Measurements from ENCODE around the gene LAMA3. TPM values are rescaled to one million over a fixed set of nuclear protein-coding genes. Genes with fewer than 3 reads are reported as not detected.

The LAMA3 gene
- total and polyA plus RNA-seq, 2 donors (not counting 3 experiments of a cell fraction or from before 2014, with no cell fraction given) = 2.6 to 12.3 TPM

- BruUV-seq (replicated peaks) = no TSS peak
- peak; percentile 62 for FAIRE-seq
- no peak overlapping the region for H3K9ac ChIP-seq (replicated peaks; ENCODE audit: extremely low read depth, insufficient read depth, low read length)
- peak; percentile 79 to 80 for TF ChIP-seq CTCF (IDR thresholded peaks at IDR 0.05; ENCODE audit: extremely low read depth in 1 of 2, insufficient read depth in 1 of 2, low read depth in 1 of 2, low read length in 2 of 2)
- TF ChIP-seq GATA2 (IDR thresholded peaks at IDR 0.05; ENCODE audit: insufficient read depth, insufficient read length, low read depth, low read length) = no peak
- no peaks in the 10 kb centered on the region for H3K4me1 ChIP-seq (ENCODE audit: control insufficient read depth, extremely low read depth, insufficient read depth, low read length)
- no peaks in the 10 kb centered on the region for H3K9me1 ChIP-seq (replicated peaks; ENCODE audit: control insufficient read depth, extremely low read depth, insufficient read depth, low read length)
- ChIA-PET CTCF (interaction anchor here (0.5 to 3.1 kb wide), 67 partner anchors 8 to 1120 kb away, joined by 3 to 30 read pairs (median 4); no protein-coding TSS in a partner anchor), POLR2A (interaction anchor here (0.7 kb wide), 1 partner anchor 18 kb away, joined by 3 read pairs; no protein-coding TSS in a partner anchor)
- no peaks in the 10 kb centered on the region for H3K36me3 ChIP-seq (ENCODE audit: control insufficient read depth in 2 of 2, extremely low read depth in 1 of 2, insufficient read depth in 2 of 2, low read length in 2 of 2)
- H3K4me3 ChIP-seq (replicated peaks in 1 of 3; ENCODE audit: insufficient read depth in 1 of 3, low read depth in 1 of 3, low read length in 3 of 3) = no peak overlapping the region
- DNase-seq (ENCODE audit: low read depth, low spot score) = peak; percentile 70
- H3K9me3 ChIP-seq (replicated peaks; ENCODE audit: control insufficient read depth, insufficient read depth, low read length) = no peaks in the 10 kb centered on the region
- no peaks in the 10 kb centered on the region for H4K20me1 ChIP-seq (replicated peaks; ENCODE audit: control insufficient read depth, extremely low read depth, insufficient read depth, low read length)
- no peak overlapping the region for H2AFZ ChIP-seq (ENCODE audit: low read depth, low read length)
- no peaks in the 10 kb centered on the region for H3K79me2 ChIP-seq (ENCODE audit: control insufficient read depth, insufficient read depth, low read length)
- H3K27me3 ChIP-seq (ENCODE audit: control insufficient read depth in 2 of 2, insufficient read depth in 2 of 2, low read length in 2 of 2) = no peaks in the 10 kb centered on the region
- no peak overlapping the region for H3K4me2 ChIP-seq (ENCODE audit: insufficient read depth, low read length)
- no peak overlapping the region for H3K27ac ChIP-seq (ENCODE audit: insufficient read depth, low read depth, low read length)
- intact Hi-C loops (cut with micrococcal nuclease) (loop anchor here (1.0 to 10.0 kb wide), 6 partner anchors 91 to 404 kb away; no protein-coding TSS in a partner anchor), dilution Hi-C loops (cut with MboI; ENCODE audit: extremely low pct_ligation_motif_present, low sequenced_read_pairs) (no loop called here)
These were observed 229.3 kb downstream of the LAMA3 start for GRCh38 chr18:23918395-23919032.

GRCh38 chr18:23920054-23920453, 230.8 kb downstream of the LAMA3 start:
- ChIA-PET CTCF (interaction anchor here (1.0 to 3.1 kb wide), 3 partner anchors 19 to 105 kb away, joined by 3 to 28 read pairs (median 14); no protein-coding TSS in a partner anchor), POLR2A (no interaction called here)
- no peak overlapping the region for H3K27ac ChIP-seq (ENCODE audit: insufficient read depth, low read depth, low read length)
- no TSS peak for BruUV-seq (replicated peaks)
- FAIRE-seq (no peak), DNase-seq (ENCODE audit: low read depth, low spot score) (no peak)
- no peaks in the 10 kb centered on the region for H3K4me1 ChIP-seq (ENCODE audit: control insufficient read depth, extremely low read depth, insufficient read depth, low read length)
- H3K27me3 ChIP-seq (ENCODE audit: control insufficient read depth in 2 of 2, insufficient read depth in 2 of 2, low read length in 2 of 2) = no peaks in the 10 kb centered on the region
- no peaks in the 10 kb centered on the region for H4K20me1 ChIP-seq (replicated peaks; ENCODE audit: control insufficient read depth, extremely low read depth, insufficient read depth, low read length)
- TF ChIP-seq MYC (IDR thresholded peaks at IDR 0.05; ENCODE audit: low read depth, low read length) = no peak
- TF ChIP-seq MAX (IDR thresholded peaks at IDR 0.05; ENCODE audit: insufficient read depth, insufficient read length) = no peak
- TF ChIP-seq POLR2A (IDR thresholded peaks at IDR 0.05; ENCODE audit: low read depth, low read length) = no peak
- no peak for TF ChIP-seq POLR2AphosphoS5 (IDR thresholded peaks at IDR 0.05; ENCODE audit: insufficient read depth, low read depth, low read length)
- no peak for TF ChIP-seq EZH2 (IDR thresholded peaks at IDR 0.05; ENCODE audit: borderline replicate concordance, low read depth, low read length, severe bottlenecking)
- no peak for TF ChIP-seq JUN (IDR thresholded peaks at IDR 0.05; ENCODE audit: borderline replicate concordance, insufficient read depth, insufficient read length, low read depth)
- no peak for TF ChIP-seq FOS (IDR thresholded peaks at IDR 0.05; ENCODE audit: borderline replicate concordance, insufficient read depth, low read length)
- TF ChIP-seq GATA2 (IDR thresholded peaks at IDR 0.05; ENCODE audit: insufficient read depth, insufficient read length, low read depth, low read length) = no peak
- no peak for TF ChIP-seq CTCF (IDR thresholded peaks at IDR 0.05; ENCODE audit: extremely low read depth in 1 of 2, insufficient read depth in 1 of 2, low read depth in 1 of 2, low read length in 2 of 2)
- dilution Hi-C loops (cut with MboI; ENCODE audit: extremely low pct_ligation_motif_present, low sequenced_read_pairs) (no loop called here), intact Hi-C loops (cut with micrococcal nuclease) (no loop called here)
- H3K79me2 ChIP-seq (ENCODE audit: control insufficient read depth, insufficient read depth, low read length) = no peaks in the 10 kb centered on the region
- no peaks in the 10 kb centered on the region for H3K36me3 ChIP-seq (ENCODE audit: control insufficient read depth in 2 of 2, extremely low read depth in 1 of 2, insufficient read depth in 2 of 2, low read length in 2 of 2)
- H3K4me3 ChIP-seq (replicated peaks in 1 of 3; ENCODE audit: insufficient read depth in 1 of 3, low read depth in 1 of 3, low read length in 3 of 3) = no peak overlapping the region
- no peaks in the 10 kb centered on the region for H3K9me1 ChIP-seq (replicated peaks; ENCODE audit: control insufficient read depth, extremely low read depth, insufficient read depth, low read length)
- H3K9ac ChIP-seq (replicated peaks; ENCODE audit: extremely low read depth, insufficient read depth, low read length) = no peak overlapping the region
- no peak overlapping the region for H3K4me2 ChIP-seq (ENCODE audit: insufficient read depth, low read length)
- no peaks in the 10 kb centered on the region for H3K9me3 ChIP-seq (replicated peaks; ENCODE audit: control insufficient read depth, insufficient read depth, low read length)
- H2AFZ ChIP-seq (ENCODE audit: low read depth, low read length) = no peak overlapping the region

All from endothelial cell of umbilical vein (primary cell).